NOMO-1 treated with dmso at 0.1 percent for 144 hours (cell line): ENCODE data around the gene VAMP5.
"Not testable (repeated sequence)": the region's sequence is repeated elsewhere in the genome, so short reads cannot be mapped to it uniquely, and the experiment has no call there.

Experiments used
- DNase-seq: peaks from one replicate; lab custom pipeline; 2025; ENCODE audit not compliant: unreplicated experiment; lab: John Stamatoyannopoulos, UW

Gene VAMP5

DNA sequence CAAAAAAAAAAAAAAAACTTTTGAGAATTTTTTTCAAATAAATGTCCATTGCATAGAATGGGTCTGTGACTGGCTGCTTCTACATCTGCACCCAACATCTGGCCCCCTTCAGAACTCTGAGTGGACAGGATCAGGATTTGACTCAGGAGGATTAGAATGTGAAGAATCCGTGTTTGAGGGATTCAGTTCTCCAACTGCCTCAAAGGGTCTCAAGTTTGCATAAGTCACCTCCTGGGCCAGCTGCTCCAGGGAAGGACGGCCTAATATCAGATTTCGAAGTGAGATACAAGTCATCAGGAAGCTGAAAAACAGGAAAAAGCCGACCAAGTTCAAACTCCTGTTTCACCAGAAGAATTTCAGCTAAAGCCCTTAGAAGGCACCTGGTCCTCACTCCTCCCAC lies 34.4 kb upstream of the VAMP5 start:
- DNase-seq, result no peak

DNA sequence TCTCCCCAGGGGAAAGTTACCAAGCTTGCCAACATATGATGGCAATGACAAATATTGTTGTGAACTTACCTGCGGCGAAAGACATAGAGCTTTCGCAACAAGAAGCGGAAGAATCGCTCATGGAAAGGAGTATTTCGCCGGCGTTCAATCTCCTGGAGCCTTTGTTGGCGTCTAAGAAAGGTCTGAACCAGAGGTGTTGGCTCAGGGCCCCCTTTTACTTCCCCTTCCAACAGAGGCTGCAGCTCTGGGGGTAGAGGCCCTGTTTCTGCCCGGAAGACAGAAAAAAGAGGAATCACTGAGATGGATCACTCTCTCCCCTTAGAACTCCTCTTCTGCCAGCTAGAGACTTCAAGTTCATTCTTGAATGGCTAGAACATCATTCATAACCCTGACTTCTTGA lies 33.7 kb upstream of the VAMP5 start:
- peak; percentile 58 for DNase-seq

DNA sequence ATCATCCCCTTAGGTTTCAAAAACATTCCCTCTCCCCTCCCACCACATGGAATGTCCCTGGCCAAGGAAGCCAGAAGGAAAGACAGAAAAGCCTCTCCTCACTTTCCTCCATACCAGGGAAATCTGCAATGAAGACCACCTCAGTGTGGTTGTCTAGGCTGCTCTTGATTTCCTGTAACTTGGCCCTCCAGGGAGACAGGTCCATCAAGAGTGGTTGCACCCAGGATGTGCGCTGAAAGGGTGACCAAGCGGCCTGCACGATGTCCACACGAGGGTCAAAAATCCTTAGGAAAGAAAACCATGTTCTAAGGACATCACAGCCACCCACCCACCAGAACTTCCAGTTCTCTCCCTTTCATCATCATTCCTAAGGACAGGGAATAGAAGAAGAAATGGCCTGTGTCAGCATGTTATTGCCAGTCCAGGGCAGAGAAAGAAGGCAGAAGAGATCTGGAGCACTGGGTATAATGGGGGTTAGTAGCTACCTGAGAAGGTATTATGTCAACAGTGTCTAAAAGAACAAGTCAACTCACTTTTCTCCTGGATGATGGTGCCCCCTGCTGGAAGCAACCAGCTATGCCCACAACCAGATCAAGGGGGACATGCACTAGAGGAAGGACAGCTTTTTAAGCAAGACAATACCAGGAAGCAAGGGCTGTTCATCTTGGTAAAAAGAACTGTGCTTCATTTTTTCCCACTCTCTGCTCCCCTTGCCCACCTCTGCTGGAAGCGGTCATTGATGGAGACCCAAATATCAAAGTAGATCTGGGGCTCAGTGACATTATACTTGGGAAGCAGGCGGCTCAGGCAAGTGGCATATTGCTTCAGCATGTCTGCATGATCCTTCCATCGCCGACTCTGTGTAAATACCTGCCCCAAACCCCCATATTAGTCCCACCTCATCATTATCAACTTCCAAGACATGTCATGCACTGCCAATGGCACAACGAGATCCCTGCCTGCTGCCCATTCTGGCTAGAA lies 32.2 kb upstream of the VAMP5 start:
- peak; percentile 49 for DNase-seq

DNA sequence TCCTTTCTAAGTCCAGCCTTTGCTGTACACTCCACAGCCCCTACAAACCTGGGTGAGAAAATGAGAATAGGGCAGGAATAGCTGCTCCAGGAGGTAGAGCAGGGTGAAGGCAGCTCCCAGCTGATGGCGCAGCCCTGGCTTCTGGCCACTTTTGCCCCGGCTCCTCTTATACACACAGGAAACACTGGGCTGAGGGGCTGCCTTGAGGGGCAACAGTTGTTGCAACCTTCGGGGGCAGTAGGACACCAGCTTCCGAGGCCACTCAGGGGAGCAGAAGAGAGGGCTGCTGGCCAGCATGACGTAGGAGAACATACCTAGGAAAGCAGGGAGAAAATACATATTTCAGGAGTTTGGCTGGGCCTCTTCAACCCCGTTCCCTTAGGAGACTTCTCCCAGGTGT lies 31.0 kb upstream of the VAMP5 start:
- no peak for DNase-seq

DNA sequence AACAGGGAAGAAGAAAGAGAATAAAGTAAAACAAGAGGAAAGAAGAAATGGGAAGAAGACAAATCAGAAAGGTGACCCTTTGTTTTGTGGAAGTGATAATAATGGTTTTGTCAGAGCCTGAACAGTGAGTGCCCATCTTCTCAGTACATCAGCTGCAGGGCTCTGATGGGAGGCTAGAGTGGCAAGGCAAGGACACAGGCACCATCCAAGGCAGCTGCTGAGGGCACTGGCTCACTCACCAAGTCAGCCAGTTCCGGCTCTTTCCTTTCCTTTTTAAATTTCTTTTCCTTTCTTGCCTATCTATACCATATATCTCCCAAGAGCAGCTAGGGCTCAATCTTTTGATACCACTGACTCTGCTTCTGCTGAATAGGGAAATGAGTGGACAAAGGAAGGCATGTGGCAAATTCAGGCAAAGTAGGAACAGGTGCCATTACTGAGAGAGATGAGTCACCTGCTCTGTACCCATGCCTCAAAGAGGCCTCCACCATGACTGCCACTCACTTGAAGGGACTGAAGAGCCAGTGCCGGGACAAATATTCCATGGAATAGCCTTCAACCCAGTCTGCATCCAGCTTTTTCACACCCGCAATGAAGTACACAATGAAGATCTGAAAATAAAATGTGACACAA lies 29.1 kb upstream of the VAMP5 start:
- no peak for DNase-seq

GRCh38 chr2:85557130-85557529 lies 27.1 kb upstream of the VAMP5 start:
- DNase-seq, result no peak

DNA sequence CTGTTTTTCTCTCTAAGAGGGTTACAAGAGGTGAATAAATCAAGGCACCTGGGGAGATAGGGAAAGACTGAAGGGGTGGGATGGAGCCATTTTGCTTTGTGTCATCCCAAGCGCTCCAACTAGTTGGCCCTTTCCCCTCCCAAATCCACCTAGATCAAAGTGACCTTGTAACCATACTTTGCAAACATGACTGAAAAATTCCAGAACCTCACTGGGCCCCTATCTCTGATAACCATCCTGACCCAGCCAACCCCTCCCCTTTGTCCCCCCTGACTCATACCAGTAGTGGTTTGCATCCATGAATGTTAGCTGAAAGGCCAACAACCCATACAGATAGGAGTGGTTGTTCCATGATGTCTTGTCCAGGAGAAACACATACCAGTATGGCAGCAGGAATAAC lies 26.1 kb upstream of the VAMP5 start:
- no peak for DNase-seq

DNA sequence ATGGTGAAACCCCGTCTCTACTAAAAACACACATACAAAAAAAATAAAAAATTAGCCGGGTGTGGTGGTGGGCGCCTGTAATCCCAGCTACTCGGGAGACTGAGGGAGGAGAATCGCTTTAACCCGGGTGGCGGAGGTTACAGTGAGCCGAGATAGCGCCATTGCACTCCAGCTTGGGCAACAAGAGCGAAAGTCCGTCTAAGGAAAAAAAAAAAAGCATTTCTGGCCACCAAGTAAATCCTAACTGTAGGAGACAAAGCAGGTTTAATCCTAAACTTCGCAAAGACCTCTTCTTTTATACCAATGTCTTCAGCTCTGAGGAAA lies 23.9 kb upstream of the VAMP5 start:
- DNase-seq, result not testable (repeated sequence)

DNA sequence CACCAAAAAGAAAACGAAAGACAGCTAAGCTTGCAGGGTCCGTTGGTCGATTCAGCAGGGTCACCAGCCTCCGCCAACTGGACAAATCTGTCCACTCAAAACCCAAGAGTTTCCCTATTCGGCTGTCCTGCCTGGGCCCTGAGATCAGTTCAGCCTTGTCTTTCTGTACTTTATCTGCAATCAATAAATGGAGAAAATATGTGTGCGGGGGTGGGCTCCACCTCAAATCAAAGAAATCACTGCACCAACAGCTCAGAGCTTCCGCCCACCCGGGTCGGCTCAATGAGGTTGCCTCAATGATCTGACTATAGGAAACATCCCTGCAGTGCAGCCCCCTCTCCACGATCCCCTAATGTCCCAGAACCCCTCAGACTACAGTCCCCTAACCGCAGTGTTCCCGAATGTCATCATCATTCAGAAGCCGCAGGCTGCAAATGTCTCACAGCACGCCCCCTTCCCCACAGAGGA lies 23.4 kb upstream of the VAMP5 start:
- DNase-seq, result no peak

GRCh38 chr2:85561280-85562212 lies 22.7 kb upstream of the VAMP5 start, which contains the start of gene GGCX:
Gene GGCX, minus strand, starts transcription at chr2:85561493. Its CDS starts 65 bp downstream, at chr2:85561428.
- DNase-seq, result peak; percentile 95

- DNase-seq, result peak; percentile 90
These were observed 20.1 kb upstream of the VAMP5 start for GRCh38 chr2:85564144-85564563.

DNA sequence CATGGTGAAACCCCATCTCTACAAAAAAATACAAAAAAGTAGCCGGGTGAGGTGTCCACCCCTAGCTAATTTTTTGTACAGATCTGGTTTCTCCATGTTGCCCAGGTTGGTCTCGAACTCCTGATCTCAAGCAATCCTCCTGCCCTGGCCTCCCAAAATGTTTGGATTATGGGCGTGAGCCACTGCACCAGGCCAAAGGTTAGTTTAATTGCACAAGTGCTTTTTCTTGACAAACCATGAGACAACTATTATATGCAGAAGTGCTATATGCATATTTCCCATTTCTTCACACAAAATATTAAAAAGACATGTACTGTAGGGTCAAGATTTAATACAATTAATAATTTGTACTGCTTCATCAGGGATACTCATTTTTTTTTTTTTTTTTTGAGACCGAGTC lies 18.0 kb upstream of the VAMP5 start:
- DNase-seq, result no peak

DNA sequence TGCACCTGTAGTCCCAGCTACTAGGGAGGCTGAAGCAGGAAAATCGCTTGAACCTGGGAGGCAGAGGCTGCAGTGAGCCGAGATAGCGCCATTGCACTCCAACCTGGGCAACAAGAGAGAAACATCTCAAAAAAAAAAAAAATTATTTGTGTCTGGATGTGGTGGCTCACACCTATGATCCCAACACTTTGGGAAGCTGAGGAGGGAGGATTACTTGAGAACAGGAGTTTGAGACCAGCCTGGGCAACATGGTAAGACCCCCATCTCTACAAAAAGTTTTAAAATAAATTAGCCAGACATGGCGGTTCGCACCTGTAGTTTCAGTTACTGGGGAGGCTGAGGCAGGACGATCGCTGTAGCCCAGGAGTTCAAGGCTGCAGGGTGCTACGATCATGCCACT lies 8.5 kb upstream of the VAMP5 start:
- no peak for DNase-seq

GRCh38 chr2:85577063-85577385 lies 7.2 kb upstream of the VAMP5 start:
- no peak for DNase-seq

DNA sequence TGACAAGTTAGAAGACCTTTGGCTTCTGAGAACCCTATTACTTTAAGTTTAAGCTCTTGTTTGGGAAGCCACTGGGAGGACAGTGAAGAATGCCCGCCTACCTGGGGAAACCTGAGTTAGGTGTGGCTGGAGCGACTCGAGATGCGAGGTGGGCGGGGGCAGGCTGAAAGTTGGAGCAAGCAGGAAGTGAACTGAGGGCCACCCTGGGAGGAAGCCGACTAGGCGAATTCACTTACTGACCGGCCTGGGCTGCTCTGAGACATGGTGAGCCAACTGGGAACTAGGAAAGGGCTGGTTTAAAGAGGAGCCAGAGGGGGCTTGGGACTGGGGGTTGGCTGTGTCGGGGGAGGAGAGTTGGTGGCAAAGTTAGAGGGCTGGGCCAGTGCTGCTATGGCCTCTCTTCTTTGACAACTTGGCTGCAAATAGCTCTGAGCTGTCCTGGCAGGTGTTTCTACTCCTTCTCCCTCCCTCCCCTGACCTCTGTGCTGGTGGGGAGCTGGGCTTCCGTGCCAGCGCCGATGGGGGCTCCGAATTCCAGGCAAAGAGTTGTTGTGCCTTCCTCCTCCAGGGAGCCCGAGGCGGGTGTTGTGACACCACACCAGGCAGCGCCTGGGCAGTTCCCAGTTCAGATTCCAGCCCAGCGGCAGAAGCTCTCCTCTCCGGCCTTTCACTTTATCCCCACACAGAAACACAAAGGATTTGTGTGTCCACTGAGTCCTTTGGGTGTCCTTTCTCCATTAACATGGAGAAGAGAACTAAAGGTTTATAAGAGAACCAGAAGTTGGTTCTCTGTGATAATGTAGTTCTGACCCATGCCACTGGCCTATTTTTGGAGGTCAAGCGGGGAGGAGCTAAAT lies 6.6 kb upstream of the VAMP5 start, which contains the start of gene VAMP8:
Gene VAMP8 (plus strand): TSS at position 201 of the 857 bp plus-strand sequence. CDS start 61 bp downstream, at position 262.
- peak; percentile 35 for DNase-seq

- DNase-seq, result peak; percentile 81
These were observed 5.7 kb upstream of the VAMP5 start for GRCh38 chr2:85578243-85579180.

GRCh38 chr2:85579266-85579935 lies 4.8 kb upstream of the VAMP5 start:
- DNase-seq, result peak; percentile 45

DNA sequence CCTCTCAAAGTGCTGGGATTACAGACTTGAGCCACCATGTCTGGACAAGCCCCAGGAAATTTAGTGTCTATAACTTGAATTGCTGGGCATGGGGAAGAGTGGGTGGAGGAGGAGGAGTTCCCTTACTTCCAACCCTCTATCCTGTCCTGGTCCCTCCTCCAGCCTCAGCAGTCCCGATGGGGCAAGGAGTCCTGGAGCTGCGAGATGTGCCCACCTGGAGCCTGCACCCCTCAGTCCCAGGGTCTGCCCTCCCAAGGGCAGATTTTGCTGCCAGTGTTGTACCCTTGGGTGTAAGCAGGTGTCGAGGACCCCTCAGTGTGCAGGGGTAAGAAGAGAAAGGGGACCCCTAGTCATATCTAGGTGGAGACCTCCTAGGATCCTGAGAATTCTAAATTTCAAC lies 4.0 kb upstream of the VAMP5 start:
- DNase-seq, result no peak

GRCh38 chr2:85582492-85582891 lies 1.7 kb upstream of the VAMP5 start:
- DNase-seq, result no peak
